Stimulated activated CD4-positive, alpha-beta T cell treated with anti-CD3 and anti-CD28 coated beads, Interleukin-1b, Interleukin-23, amount 100 ng/mL, for 48 hours (primary cell): Measurements from ENCODE around the gene FGFR1OP2.

ENCODE experiments used
- DNase-seq: peaks from one replicate; pipeline ENCODE4 v3.0.0-alpha.2; 2020

The FGFR1OP2 gene

DNA sequence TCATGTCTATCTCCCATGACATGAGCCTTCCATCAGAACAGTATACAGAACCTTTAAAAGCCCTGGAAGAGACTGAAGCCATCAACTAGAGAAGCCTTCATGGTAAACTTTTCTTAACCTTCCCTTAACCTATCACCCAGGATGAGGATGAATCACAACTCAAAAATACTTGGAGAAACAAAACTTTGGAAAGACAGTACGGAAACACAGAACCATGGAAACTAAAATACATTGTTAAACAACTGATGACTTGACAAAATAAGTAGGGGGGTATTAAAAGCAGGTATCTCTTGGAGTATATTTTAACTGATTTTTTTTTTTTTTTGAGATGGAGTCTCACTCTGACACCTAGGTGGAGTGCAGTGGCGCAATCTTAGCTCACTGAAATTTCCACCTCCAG is 67.2 kb downstream of the FGFR1OP2 start:
- DNase-seq = no peak

DNA sequence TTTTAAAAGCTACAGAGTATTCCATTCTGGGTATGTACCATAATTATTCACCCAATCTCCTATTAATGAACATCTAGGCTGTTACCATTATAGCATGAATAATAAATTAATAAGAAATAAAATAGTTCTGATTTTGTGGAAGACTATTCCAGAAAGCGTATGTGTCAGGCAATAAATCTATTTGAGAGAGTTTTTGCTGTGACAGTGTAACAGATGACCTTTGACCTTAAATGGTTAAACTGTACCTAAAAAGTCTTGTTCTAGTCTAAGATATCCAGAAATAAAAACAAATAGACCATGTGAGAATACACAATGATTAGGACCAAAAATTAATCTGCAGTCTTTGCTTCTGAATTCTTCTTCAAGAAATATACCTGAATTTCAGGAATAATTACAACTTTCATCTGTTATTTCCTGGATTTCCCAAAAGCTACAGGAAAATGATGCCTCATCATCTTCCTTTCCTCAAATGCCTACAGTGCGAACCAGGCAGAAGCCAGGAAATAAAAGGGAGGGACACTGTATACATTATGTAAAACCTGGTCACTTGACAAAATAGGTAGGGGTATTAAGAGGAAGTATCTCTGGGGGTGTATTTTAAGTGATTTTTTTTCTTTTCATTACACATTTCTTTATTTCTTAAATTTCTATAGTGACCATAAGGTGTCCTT is 68.7 kb downstream of the FGFR1OP2 start:
- no peak for DNase-seq

DNA sequence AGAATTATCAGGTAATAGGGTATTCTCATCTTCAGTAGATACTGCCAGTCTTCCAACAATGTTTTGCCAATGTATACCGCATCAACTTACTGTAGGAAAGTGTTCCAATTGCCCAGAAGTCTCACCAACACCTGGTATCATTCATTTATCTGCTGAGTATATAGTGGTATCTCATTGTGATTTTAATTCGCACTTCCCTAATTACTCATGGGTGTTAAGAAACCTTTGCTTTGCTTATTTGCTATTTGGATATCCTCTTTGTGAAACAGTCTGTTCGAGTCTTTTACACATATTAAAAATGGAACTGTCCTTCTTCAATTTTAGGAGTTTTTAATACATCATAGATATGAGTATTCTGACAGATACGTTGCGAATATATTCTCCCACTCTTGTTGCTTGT is 69.8 kb downstream of the FGFR1OP2 start:
- no peak for DNase-seq

- no peak for DNase-seq
Measured at GRCh38 chr12:27009881-27010301, 71.6 kb downstream of the FGFR1OP2 start.

- DNase-seq = no peak
Measured at GRCh38 chr12:27012239-27012981, 74.1 kb downstream of the FGFR1OP2 start.

DNA sequence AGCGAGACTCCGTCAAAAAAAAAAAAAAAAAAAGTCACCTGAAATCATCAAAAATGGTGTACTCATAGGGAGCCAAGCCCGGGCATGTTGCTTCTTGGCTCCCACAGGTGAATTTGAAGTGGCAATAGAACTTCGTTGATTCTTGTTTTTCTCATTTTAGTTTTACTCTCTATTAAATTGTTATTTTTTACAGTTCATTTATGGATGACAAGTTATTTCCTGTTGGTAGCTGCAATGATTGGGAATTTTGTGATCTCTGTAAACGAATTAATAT is 74.6 kb downstream of the FGFR1OP2 start:
- no peak for DNase-seq

- DNase-seq = no peak
Measured at GRCh38 chr12:27013611-27014084, 75.4 kb downstream of the FGFR1OP2 start.

DNA sequence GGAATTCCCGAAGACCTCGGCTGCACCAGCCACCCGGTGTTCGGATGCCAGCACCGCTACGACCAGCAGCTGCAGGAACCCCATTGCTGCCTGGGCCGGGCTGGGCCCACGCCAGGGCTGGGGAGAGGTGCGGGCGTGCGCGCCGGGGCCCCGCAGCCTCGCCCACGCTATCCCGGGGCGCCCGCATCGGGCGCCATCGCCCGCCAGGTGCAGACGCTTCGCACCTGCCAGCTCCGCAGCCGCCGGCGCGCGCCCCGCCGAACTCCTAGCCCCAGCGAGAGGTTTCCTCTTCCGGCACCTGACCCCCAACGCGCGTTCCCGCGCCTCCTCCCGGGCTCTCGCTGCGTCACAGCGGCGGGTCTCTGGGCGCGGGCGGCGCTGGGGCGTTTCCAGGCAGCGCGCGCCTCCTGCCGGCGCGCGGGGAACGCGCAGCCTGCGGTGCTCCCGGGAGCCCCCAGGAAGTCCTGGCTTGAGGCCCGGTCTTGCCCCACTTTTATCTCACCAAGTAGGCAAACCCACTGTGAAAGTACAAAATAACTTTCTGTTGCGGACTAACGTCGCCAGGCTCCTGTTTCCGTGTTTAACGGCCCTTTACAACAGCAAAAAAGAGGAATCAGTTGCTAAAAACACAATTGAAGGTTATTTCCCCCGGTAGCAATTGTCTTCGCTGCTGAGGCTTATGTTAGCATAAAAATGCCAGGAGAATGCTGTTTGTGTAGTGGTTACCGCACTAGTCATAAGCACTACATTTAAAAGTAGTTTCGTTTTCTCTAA is 76.0 kb downstream of the FGFR1OP2 start, which contains the start of gene TM7SF3:
Gene TM7SF3 (minus strand): TSS at position 300 of the 774 bp plus-strand sequence. CDS start 216 bp downstream, at position 84.
- peak; percentile 93 for DNase-seq

DNA sequence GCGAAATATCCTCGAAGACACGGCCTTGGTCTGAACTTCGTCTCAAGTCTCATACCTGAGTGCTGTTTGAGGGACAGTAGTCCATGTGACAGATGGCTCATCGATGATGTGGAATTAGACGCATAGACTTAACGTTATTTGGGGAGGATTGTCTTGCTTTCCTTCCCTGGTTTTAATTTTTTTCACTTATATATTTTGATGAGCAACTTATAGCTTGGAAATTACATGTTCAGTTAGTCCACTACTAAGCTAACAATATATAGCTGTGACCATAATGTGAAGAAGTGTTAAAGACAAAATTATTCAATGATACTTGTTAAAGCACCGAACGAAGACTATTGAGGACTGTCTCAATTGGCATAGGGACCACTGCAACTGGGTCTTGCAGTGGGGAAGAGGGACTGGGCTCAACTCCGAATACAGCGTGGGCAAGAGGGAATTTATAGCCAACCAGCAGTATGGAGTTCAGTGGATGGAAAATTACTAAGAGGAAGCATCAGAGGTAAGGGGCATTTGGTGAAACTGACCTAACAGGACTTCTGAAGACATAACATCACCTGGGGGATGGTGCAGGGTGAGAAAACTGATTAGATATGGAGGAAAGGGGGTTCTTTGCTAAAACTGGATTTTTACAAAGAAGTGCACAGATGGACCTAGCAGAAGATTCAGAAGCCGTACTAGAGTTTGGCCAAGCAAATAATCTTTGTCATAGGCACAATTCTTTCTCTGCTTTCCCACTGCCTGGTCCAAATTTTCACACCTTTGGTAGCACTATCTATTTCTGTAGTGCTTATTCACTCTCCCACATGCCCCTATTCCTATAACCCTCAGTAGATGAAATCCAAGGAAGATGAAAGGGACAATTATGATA is 76.8 kb downstream of the FGFR1OP2 start:
- DNase-seq = no peak

DNA sequence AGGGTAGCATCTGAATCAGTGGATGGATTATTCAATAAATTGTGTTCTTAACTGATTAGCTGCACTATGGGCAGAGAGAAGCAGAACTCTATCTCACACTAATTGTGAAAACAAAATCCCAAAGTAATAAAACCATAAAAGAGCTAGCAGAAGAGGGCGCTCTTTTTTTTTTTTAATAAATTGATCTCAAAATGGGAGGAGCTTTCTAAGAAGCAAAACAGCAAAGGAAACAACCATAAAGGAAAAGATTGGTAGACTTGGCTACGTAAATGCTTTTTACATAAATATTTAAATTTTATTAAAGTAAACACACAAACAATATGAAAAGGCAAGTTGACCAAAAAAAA is 77.4 kb downstream of the FGFR1OP2 start:
- DNase-seq = no peak
